Measurements from ENCODE around the gene TUBA8.
"Not testable (repeated sequence)": the region's sequence is repeated elsewhere in the genome, so short reads cannot be mapped to it uniquely, and the experiment has no call there.

The TUBA8 gene

GRCh38 chr22:18130699-18131429, 20.3 kb downstream of the TUBA8 start:
- FAIRE-seq = no peak

GRCh38 chr22:18133452-18133851, 22.8 kb downstream of the TUBA8 start:
- FAIRE-seq = no peak

- no peak for FAIRE-seq
Observed at GRCh38 chr22:18136563-18137320, 26.1 kb downstream of the TUBA8 start.

GRCh38 chr22:18141004-18141403, 30.4 kb downstream of the TUBA8 start:
- not testable (repeated sequence) for FAIRE-seq

GRCh38 chr22:18144105-18144504, 33.5 kb downstream of the TUBA8 start:
- FAIRE-seq = no peak

- no peak for FAIRE-seq
Observed at GRCh38 chr22:18145676-18146388, 35.2 kb downstream of the TUBA8 start.

GRCh38 chr22:18146389-18146753, 35.8 kb downstream of the TUBA8 start:
- no peak for FAIRE-seq

GRCh38 chr22:18147791-18148190, 37.2 kb downstream of the TUBA8 start:
- FAIRE-seq = no peak

- no peak for FAIRE-seq
Observed at GRCh38 chr22:18148293-18148965, 37.8 kb downstream of the TUBA8 start.

- no peak for FAIRE-seq
Observed at GRCh38 chr22:18152519-18152918, 41.9 kb downstream of the TUBA8 start.

GRCh38 chr22:18154821-18155390, 44.3 kb downstream of the TUBA8 start:
- no peak for FAIRE-seq

GRCh38 chr22:18155546-18155945, 44.9 kb downstream of the TUBA8 start:
- FAIRE-seq = not testable (repeated sequence)

GRCh38 chr22:18156878-18157713, 46.5 kb downstream of the TUBA8 start:
- FAIRE-seq = no peak

- FAIRE-seq = no peak
Observed at GRCh38 chr22:18157714-18158028, 47.1 kb downstream of the TUBA8 start.

- FAIRE-seq = not testable (repeated sequence)
Observed at GRCh38 chr22:18160641-18161040, 50.0 kb downstream of the TUBA8 start.

- not testable (repeated sequence) for FAIRE-seq
Observed at GRCh38 chr22:18163843-18164242, 53.2 kb downstream of the TUBA8 start.

- FAIRE-seq = not testable (repeated sequence)
Observed at GRCh38 chr22:18164584-18164983, 54.0 kb downstream of the TUBA8 start.

- FAIRE-seq = not testable (repeated sequence)
Observed at GRCh38 chr22:18165356-18165755, 54.7 kb downstream of the TUBA8 start.

- not testable (repeated sequence) for FAIRE-seq
Observed at GRCh38 chr22:18170284-18170683, 59.7 kb downstream of the TUBA8 start.

GRCh38 chr22:18172203-18172602, 61.6 kb downstream of the TUBA8 start:
- not testable (repeated sequence) for FAIRE-seq

GRCh38 chr22:18172776-18173175, 62.2 kb downstream of the TUBA8 start:
- not testable (repeated sequence) for FAIRE-seq

GRCh38 chr22:18173441-18173840, 62.8 kb downstream of the TUBA8 start:
- FAIRE-seq = not testable (repeated sequence)
